Measurements from ENCODE around the gene PPIA. TPM values are rescaled to one million over a fixed set of nuclear protein-coding genes. Genes with fewer than 3 reads are reported as not detected.
"Not testable (repeated sequence)": the region's sequence is repeated elsewhere in the genome, so short reads cannot be mapped to it uniquely, and the experiment has no call there.

The PPIA gene
- total RNA-seq, 4 donors from 2014 or later, result 1,097 to 2,167 (median 1,431) TPM

GRCh38 chr7:44798649-44799305, 2.3 kb downstream of the PPIA start:
- WGBS, 2 donors (ENCODE audit: low coverage in 1 of 2), result 5 to 15% methylated on average over 2 of the region's 2 CpGs
- no peak for ATAC-seq
- Histone ChIP-seq H3K9me3 (no peaks in the 10 kb centered on the region), H3K27me3 (no peaks in the 10 kb centered on the region), H3K36me3 (peaks cover 0 to 47% of the 10 kb centered on the region in 2 donors), H3K4me3 (peak overlapping the region in 1 of 2 donors; percentile 92), H3K4me1 (peaks cover 0 to 43% (median 16%) of the 10 kb centered on the region in 3 donors), H3K27ac (peak overlapping the region in 3 of 4 donors; percentile 92 to 100 (median 95))
- TF ChIP-seq EP300 (IDR thresholded peaks at IDR 0.05) (no peak), POLR2AphosphoS5 (IDR thresholded peaks at IDR 0.05) (no peak), POLR2A (IDR thresholded peaks at IDR 0.05) (no peak)
- TF ChIP-seq, protein P1, sequence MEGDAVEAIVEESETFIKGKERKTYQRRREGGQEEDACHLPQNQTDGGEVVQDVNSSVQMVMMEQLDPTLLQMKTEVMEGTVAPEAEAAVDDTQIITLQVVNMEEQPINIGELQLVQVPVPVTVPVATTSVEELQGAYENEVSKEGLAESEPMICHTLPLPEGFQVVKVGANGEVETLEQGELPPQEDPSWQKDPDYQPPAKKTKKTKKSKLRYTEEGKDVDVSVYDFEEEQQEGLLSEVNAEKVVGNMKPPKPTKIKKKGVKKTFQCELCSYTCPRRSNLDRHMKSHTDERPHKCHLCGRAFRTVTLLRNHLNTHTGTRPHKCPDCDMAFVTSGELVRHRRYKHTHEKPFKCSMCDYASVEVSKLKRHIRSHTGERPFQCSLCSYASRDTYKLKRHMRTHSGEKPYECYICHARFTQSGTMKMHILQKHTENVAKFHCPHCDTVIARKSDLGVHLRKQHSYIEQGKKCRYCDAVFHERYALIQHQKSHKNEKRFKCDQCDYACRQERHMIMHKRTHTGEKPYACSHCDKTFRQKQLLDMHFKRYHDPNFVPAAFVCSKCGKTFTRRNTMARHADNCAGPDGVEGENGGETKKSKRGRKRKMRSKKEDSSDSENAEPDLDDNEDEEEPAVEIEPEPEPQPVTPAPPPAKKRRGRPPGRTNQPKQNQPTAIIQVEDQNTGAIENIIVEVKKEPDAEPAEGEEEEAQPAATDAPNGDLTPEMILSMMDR (IDR thresholded peaks at IDR 0.05), result no peak

DNA sequence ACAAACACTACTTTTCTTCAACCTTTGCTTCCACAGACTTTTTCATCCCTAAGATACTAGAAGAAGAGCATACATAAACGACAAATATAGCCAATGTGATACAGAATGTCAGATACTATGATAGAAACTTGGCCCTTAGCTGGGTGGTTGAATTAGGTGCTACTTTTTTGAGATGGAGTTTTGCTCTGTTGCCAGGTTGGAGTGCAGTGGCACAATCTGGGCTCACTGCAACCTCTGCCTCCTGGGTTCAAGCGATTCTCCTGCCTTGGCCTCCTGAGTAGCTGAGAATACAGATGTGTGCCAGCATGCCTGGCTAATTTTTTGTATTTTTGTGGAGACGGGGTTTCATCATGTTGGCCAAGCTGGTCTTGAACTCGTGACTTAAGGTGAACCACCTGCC, 3.5 kb downstream of the PPIA start:
- no peak overlapping the region for H3K4me3 ChIP-seq
- no peaks in the 10 kb centered on the region for H3K27me3 ChIP-seq
- TF ChIP-seq, protein P1 (IDR thresholded peaks at IDR 0.05), result no peak
- TF ChIP-seq POLR2AphosphoS5 (IDR thresholded peaks at IDR 0.05), result no peak
- H3K27ac ChIP-seq, result no peak overlapping the region
- H3K9me3 ChIP-seq, result no peaks in the 10 kb centered on the region
- no peak for ATAC-seq
- H3K36me3 ChIP-seq, result peaks cover 0 to 59% of the 10 kb centered on the region in 2 donors
- 56 to 75% methylated on average over 2 to 4 of the region's 4 CpGs for WGBS, 2 donors (ENCODE audit: low coverage in 1 of 2)
- peaks cover 0 to 41% (median 16%) of the 10 kb centered on the region in 3 donors for H3K4me1 ChIP-seq

DNA sequence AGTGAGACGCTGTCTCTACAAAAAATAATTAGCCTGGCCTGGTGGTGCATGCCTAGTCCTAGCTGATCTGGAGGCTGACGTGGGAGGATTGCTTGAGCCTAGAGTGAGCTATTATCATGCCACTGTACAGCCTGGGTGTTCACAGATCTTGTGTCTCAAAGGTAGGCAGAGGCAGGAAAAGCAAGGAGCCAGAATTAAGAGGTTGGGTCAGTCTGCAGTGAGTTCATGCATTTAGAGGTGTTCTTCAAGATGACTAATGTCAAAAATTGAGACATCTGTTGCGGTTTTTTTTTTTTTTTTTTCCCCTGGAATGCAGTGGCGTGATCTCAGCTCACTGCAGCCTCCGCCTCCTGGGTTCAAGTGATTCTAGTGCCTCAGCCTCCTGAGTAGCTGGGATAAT, 5.4 kb downstream of the PPIA start:
- Histone ChIP-seq H3K4me1 (peaks cover 0 to 31% (median 16%) of the 10 kb centered on the region in 3 donors), H3K27me3 (no peaks in the 10 kb centered on the region), H3K27ac (no peak overlapping the region), H3K4me3 (no peak overlapping the region), H3K36me3 (peaks cover 0 to 66% of the 10 kb centered on the region in 2 donors), H3K9me3 (no peaks in the 10 kb centered on the region)
- no peak for ATAC-seq
- WGBS, 2 donors (ENCODE audit: low coverage in 1 of 2), result 52 to 70% methylated on average over 3 to 4 of the region's 5 CpGs
- TF ChIP-seq EP300 (IDR thresholded peaks at IDR 0.05) (no peak), POLR2A (IDR thresholded peaks at IDR 0.05) (no peak), POLR2AphosphoS5 (IDR thresholded peaks at IDR 0.05) (no peak)
- TF ChIP-seq, protein P1 (IDR thresholded peaks at IDR 0.05), result no peak

DNA sequence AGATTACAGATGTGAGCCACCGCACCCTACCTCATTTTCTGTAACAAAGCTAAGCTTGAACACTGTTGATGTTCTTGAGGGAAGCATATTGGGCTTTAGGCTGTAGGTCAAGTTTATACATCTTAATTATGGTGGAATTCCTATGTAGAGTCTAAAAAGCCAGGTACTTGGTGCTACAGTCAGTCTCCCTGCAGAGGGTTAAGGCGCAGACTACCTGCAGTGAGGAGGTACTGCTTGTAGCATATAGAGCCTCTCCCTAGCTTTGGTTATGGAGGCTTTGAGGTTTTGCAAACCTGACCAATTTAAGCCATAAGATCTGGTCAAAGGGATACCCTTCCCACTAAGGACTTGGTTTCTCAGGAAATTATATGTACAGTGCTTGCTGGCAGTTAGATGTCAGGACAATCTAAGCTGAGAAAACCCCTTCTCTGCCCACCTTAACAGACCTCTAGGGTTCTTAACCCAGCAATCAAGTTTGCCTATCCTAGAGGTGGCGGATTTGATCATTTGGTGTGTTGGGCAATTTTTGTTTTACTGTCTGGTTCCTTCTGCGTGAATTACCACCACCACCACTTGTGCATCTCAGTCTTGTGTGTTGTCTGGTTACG, 6.0 kb downstream of the PPIA start:
- Histone ChIP-seq H3K9me3 (no peaks in the 10 kb centered on the region), H3K27ac (no peak overlapping the region), H3K4me1 (peaks cover 0 to 30% (median 16%) of the 10 kb centered on the region in 3 donors), H3K36me3 (peaks cover 0 to 66% of the 10 kb centered on the region in 2 donors), H3K4me3 (no peak overlapping the region), H3K27me3 (no peaks in the 10 kb centered on the region)
- 93 to 98% methylated on average over 4 to 5 of the region's 5 CpGs for WGBS, 2 donors (ENCODE audit: low coverage in 1 of 2)
- no peak for ATAC-seq
- TF ChIP-seq POLR2A (IDR thresholded peaks at IDR 0.05) (no peak), POLR2AphosphoS5 (IDR thresholded peaks at IDR 0.05) (no peak), EP300 (IDR thresholded peaks at IDR 0.05) (no peak)
- TF ChIP-seq, protein P1 (IDR thresholded peaks at IDR 0.05), result no peak

DNA sequence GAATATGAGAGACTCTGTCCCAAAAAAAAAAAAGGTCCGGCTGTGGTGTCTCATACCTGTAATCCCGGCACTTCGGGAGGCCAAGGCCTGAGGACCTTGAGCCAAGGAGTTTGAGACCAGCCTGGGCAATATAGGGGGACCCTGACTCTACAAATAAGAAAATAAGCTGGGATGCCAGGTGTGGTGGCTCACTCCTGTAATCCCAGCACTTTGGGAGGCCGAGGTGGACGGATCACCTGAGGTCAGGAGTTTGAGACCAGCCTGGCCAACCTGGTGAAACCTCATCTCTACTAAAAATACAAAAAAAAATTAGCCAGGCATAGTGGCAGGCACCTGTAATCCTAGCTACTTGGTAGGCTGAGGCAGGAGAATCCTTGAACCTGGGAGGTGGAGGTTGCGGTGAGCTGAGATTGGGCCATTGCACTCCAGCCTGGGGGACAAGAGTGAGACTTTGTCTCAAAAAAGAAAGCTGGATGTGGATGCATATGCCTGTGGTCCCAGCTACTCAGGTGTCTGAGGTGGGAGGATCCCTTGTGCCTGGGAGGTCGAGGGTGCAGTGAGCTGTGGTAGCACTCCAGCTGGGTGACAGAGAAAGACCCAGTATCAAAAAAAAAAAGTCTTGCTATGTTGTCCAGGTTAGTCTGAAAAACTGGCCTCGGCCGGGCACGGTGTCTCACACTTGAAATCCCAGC, 7.5 kb downstream of the PPIA start:
- H3K9me3 ChIP-seq, H3K27me3 ChIP-seq, H3K4me3 ChIP-seq, H3K27ac ChIP-seq, ATAC-seq: not testable (repeated sequence)
- Histone ChIP-seq H3K36me3 (peaks cover 0 to 66% of the 10 kb centered on the region in 2 donors), H3K4me1 (peaks cover 0 to 16% (median 11%) of the 10 kb centered on the region in 3 donors)
- 75 to 90% methylated on average over 4 of the region's 10 CpGs for WGBS, 2 donors (ENCODE audit: low coverage in 1 of 2)

All from gastroesophageal sphincter (tissue), 4 donors.